ENCODE results near the gene PLCL1. TPM values are rescaled to one million over a fixed set of nuclear protein-coding genes. Genes with fewer than 3 reads are reported as not detected.

Gene PLCL1
- 10 to 100 TPM; 15.3 to 20.8 (median 16.6) TPM for polyA plus RNA-seq (ENCODE audit: insufficient read length in 3 of 3)
- long read RNA-seq, donor 1, full-length matches to known transcripts: 1 of 1 reads
- long read RNA-seq, donor 1, partial matches to known transcripts: 0 of 1 reads
- long read RNA-seq, donor 1, other reads (novel, unspliced or antisense): 0 of 1 reads
- long read RNA-seq, donor 2: 0 reads
- long read RNA-seq, donor 3, full-length matches to known transcripts: 2 of 8 reads
- long read RNA-seq, donor 3, partial matches to known transcripts: 6 of 8 reads
- long read RNA-seq, donor 3, other reads (novel, unspliced or antisense): 0 of 8 reads
- long read RNA-seq, donor 4, full-length matches to known transcripts: 1 of 1 reads
- long read RNA-seq, donor 4, partial matches to known transcripts: 0 of 1 reads
- long read RNA-seq, donor 4, other reads (novel, unspliced or antisense): 0 of 1 reads
- long read RNA-seq, donor 5: 0 reads
- long read RNA-seq, donor 6, full-length matches to known transcripts: 2 of 2 reads
- long read RNA-seq, donor 6, partial matches to known transcripts: 0 of 2 reads
- long read RNA-seq, donor 6, other reads (novel, unspliced or antisense): 0 of 2 reads
- long read RNA-seq, donor 7, full-length matches to known transcripts: 2 of 2 reads
- long read RNA-seq, donor 7, partial matches to known transcripts: 0 of 2 reads
- long read RNA-seq, donor 7, other reads (novel, unspliced or antisense): 0 of 2 reads
- long read RNA-seq, donor 8, full-length matches to known transcripts: 6 of 6 reads
- long read RNA-seq, donor 8, partial matches to known transcripts: 0 of 6 reads
- long read RNA-seq, donor 8, other reads (novel, unspliced or antisense): 0 of 6 reads
- long read RNA-seq, donor 9: 0 reads
- long read RNA-seq, donor 10, full-length matches to known transcripts: 1 of 1 reads
- long read RNA-seq, donor 10, partial matches to known transcripts: 0 of 1 reads
- long read RNA-seq, donor 10, other reads (novel, unspliced or antisense): 0 of 1 reads
- long read RNA-seq, donor 11, full-length matches to known transcripts: 1 of 1 reads
- long read RNA-seq, donor 11, partial matches to known transcripts: 0 of 1 reads
- long read RNA-seq, donor 11, other reads (novel, unspliced or antisense): 0 of 1 reads
- long read RNA-seq, donor 12: 0 reads
- long read RNA-seq, donor 13, full-length matches to known transcripts: 2 of 2 reads
- long read RNA-seq, donor 13, partial matches to known transcripts: 0 of 2 reads
- long read RNA-seq, donor 13, other reads (novel, unspliced or antisense): 0 of 2 reads
- long read RNA-seq, donor 14, full-length matches to known transcripts: 2 of 2 reads
- long read RNA-seq, donor 14, partial matches to known transcripts: 0 of 2 reads
- long read RNA-seq, donor 14, other reads (novel, unspliced or antisense): 0 of 2 reads
- long read RNA-seq, donor 15: 0 reads
- long read RNA-seq, donor 16, full-length matches to known transcripts: 7 of 7 reads
- long read RNA-seq, donor 16, partial matches to known transcripts: 0 of 7 reads
- long read RNA-seq, donor 16, other reads (novel, unspliced or antisense): 0 of 7 reads

- peak; percentile 55 to 91 (median 83) for DNase-seq (ENCODE audit: extremely low read depth in 1 of 11, low read depth in 9 of 11, low spot score in 4 of 11)
These were observed at the start of gene PLCL1 for GRCh38 chr2:197804049-197804757. TSS of gene PLCL1 (plus strand) at chr2:197804593.

GRCh38 chr2:197759013-197759412, 45.4 kb upstream of the PLCL1 start:
- DNase-seq (ENCODE audit: extremely low read depth in 1 of 11, low read depth in 9 of 11, low spot score in 4 of 11): no peak

- no peak for DNase-seq (ENCODE audit: extremely low read depth in 1 of 11, low read depth in 9 of 11, low spot score in 4 of 11)
These were observed 44.6 kb upstream of the PLCL1 start for GRCh38 chr2:197759625-197760292.

- no peak for DNase-seq (ENCODE audit: extremely low read depth in 1 of 11, low read depth in 9 of 11, low spot score in 4 of 11)
These were observed 44.1 kb upstream of the PLCL1 start for GRCh38 chr2:197760293-197760657.

GRCh38 chr2:197777823-197778407, 26.5 kb upstream of the PLCL1 start:
- DNase-seq (ENCODE audit: extremely low read depth in 1 of 11, low read depth in 9 of 11, low spot score in 4 of 11): peak in 9 of 11 donors; percentile 2 to 42 (median 8)

GRCh38 chr2:197779261-197779660, 25.1 kb upstream of the PLCL1 start:
- no peak for DNase-seq (ENCODE audit: extremely low read depth in 1 of 11, low read depth in 9 of 11, low spot score in 4 of 11)

- DNase-seq (ENCODE audit: extremely low read depth in 1 of 11, low read depth in 9 of 11, low spot score in 4 of 11): no peak
These were observed 22.3 kb upstream of the PLCL1 start for GRCh38 chr2:197782126-197782525.

- no peak for DNase-seq (ENCODE audit: extremely low read depth in 1 of 11, low read depth in 9 of 11, low spot score in 4 of 11)
These were observed 19.1 kb upstream of the PLCL1 start, which contains the start of gene BOLL for GRCh38 chr2:197784956-197785941. TSS of gene BOLL (minus strand) at chr2:197785319. CDS start at chr2:197781850, 3,469 bp downstream.

- peak in 4 of 11 donors; percentile 12 to 26 (median 19) for DNase-seq (ENCODE audit: extremely low read depth in 1 of 11, low read depth in 9 of 11, low spot score in 4 of 11)
These were observed 18.1 kb upstream of the PLCL1 start for GRCh38 chr2:197786010-197786877.

- no peak for DNase-seq (ENCODE audit: extremely low read depth in 1 of 11, low read depth in 9 of 11, low spot score in 4 of 11)
These were observed 10.9 kb upstream of the PLCL1 start for GRCh38 chr2:197793456-197793855.

GRCh38 chr2:197795277-197795676, 9.1 kb upstream of the PLCL1 start:
- DNase-seq (ENCODE audit: extremely low read depth in 1 of 11, low read depth in 9 of 11, low spot score in 4 of 11): no peak

- no peak for DNase-seq (ENCODE audit: extremely low read depth in 1 of 11, low read depth in 9 of 11, low spot score in 4 of 11)
These were observed 6.2 kb upstream of the PLCL1 start for GRCh38 chr2:197798187-197798586.

GRCh38 chr2:197799068-197799467, 5.3 kb upstream of the PLCL1 start:
- DNase-seq (ENCODE audit: extremely low read depth in 1 of 11, low read depth in 9 of 11, low spot score in 4 of 11): no peak

- no peak for DNase-seq (ENCODE audit: extremely low read depth in 1 of 11, low read depth in 9 of 11, low spot score in 4 of 11)
These were observed 4.3 kb upstream of the PLCL1 start for GRCh38 chr2:197800091-197800490.

GRCh38 chr2:197801033-197801432, 3.4 kb upstream of the PLCL1 start:
- DNase-seq (ENCODE audit: extremely low read depth in 1 of 11, low read depth in 9 of 11, low spot score in 4 of 11): no peak
